Prostate gland (tissue), 2 donors: ENCODE data around the gene SYNPO2. TPM values are rescaled to one million over a fixed set of nuclear protein-coding genes. Genes with fewer than 3 reads are reported as not detected.

Source experiments
- DNase-seq: peaks from one replicate; pipeline ENCODE4 v3.0.0-alpha.2; 2019; ENCODE audit warnings: low spot score
- H3K27ac ChIP-seq, 2 donors: fragments of 200-600 bp; sonication (generic); 2 replicates each; pipeline ENCODE4 v1.5.1; 2017 to 2019
- H3K27me3 ChIP-seq: fragments of 200-600 bp; sonication (generic); replicated peaks from 2 replicates; pipeline ENCODE4 v1.5.1; 2019; ENCODE audit not compliant: insufficient read depth
- H3K36me3 ChIP-seq, 2 donors: fragments of 200-600 bp; sonication (generic); 1 replicate in 1 of 2; 2 replicates in 1 of 2; pipeline versions ENCODE4 v1.5.1 to v1.8.1; 2017 to 2019
- H3K4me1 ChIP-seq: fragments of 200-600 bp; sonication (generic); replicated peaks from 2 replicates; pipeline ENCODE4 v1.5.1; 2019
- H3K4me3 ChIP-seq, 2 donors: fragments of 200-600 bp; sonication (generic); 2 replicates each; pipeline ENCODE4 v1.5.1; 2017 to 2019
- H3K9me3 ChIP-seq: fragments of 200-600 bp; sonication (generic); 2 replicates; pipeline ENCODE4 v1.5.1; 2017
- POLR2A ChIP-seq: fragments of 450-650 bp; IDR thresholded peaks from one replicate; pipeline ENCODE4 v1.6.1; 2016; ENCODE audit warnings: antibody characterized with exemption, mild to moderate bottlenecking
- POLR2AphosphoS5 ChIP-seq: sonication (generic); formaldehyde crosslinking; IDR thresholded peaks from one replicate; pipeline ENCODE4 v1.6.1; 2017; ENCODE audit warnings: antibody characterized with exemption
- WGBS: methylation state at CpG from one replicate; pipeline ENCODE4 v1.1.5; 2018; 5-methylcytosine and 5-hydroxymethylcytosine counted together
- intact Hi-C: fragments of 100-400 bp; cut with DNase I; formaldehyde crosslinking; loops from one replicate; pipeline ENCODE4 v1.14.2; 2022
- total RNA-seq, 2 donors: library from RNA; depleted of rRNA; stranded (reverse); fragments of >200 nt; gene quantifications; one replicate each; pipeline ENCODE4 v1.1.0, GENCODE V29; 2016
- TF ChIP-seq, protein P1 (sequence below), 4 experiments: fragments of 200-600 bp in 2 of 4; fragments of 450-650 bp in 2 of 4; sonication (generic) in 2 of 4; IDR thresholded peaks; 1 replicate in 3 of 4; 2 replicates in 1 of 4; pipeline ENCODE4 v1.5.1; 2016 to 2019; ENCODE audit warnings: antibody characterized with exemption in 4 of 4, mild to moderate bottlenecking in 2 of 4, moderate library complexity in 2 of 4

Gene SYNPO2
- total RNA-seq, 2 donors from 2014 or later: 131 to 181 TPM

DNA sequence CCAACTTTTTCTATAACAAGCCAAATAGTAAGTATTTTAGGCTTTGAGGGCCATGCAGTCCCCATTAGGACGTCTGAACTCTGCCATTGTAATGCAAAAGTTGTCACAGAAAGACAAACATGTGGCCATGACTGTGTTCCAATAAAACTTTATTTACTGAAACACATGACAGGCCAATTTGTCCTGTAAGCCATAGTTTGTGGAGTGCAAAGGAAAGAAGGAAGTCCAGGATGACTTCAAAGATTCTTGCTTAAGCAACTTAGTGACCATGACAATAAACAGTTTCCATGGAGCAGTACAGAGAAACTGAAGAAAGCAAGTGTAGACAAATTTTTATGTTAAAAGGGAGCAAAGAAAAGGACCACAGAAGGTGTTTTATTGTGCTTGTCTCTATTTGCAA is 212.0 kb downstream of the SYNPO2 start:
- no peak for DNase-seq
- H3K27me3 ChIP-seq: no peaks in the 10 kb centered on the region
- TF ChIP-seq, protein P1, sequence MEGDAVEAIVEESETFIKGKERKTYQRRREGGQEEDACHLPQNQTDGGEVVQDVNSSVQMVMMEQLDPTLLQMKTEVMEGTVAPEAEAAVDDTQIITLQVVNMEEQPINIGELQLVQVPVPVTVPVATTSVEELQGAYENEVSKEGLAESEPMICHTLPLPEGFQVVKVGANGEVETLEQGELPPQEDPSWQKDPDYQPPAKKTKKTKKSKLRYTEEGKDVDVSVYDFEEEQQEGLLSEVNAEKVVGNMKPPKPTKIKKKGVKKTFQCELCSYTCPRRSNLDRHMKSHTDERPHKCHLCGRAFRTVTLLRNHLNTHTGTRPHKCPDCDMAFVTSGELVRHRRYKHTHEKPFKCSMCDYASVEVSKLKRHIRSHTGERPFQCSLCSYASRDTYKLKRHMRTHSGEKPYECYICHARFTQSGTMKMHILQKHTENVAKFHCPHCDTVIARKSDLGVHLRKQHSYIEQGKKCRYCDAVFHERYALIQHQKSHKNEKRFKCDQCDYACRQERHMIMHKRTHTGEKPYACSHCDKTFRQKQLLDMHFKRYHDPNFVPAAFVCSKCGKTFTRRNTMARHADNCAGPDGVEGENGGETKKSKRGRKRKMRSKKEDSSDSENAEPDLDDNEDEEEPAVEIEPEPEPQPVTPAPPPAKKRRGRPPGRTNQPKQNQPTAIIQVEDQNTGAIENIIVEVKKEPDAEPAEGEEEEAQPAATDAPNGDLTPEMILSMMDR (IDR thresholded peaks at IDR 0.05): no peak
- no peaks in the 10 kb centered on the region for H3K36me3 ChIP-seq
- WGBS: 11% methylated on average over 1 of the region's 1 CpG
- H3K9me3 ChIP-seq: no peaks in the 10 kb centered on the region
- intact Hi-C loops: no loop called here
- no peak overlapping the region for H3K4me3 ChIP-seq
- H3K4me1 ChIP-seq: no peaks in the 10 kb centered on the region
- H3K27ac ChIP-seq: peak overlapping the region in 1 of 2 donors; percentile 8

DNA sequence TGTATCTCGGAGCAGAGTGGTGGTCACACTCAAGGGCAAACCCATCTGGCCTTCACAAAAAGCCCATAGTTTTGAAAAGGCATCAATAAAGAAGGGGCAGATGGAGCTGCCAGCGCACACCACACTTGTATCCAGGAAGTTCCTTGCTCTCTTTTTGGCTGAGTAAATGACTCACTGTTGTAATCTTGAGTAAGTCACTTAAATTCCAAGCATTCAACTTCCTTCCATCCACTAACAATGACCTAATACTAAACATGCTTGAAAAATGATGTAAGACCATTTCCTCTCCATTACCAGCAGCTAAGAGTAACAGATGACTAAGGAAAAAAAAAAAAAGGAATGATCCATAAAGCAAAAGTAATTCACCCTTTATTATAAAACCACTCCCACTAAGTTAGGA is 214.6 kb downstream of the SYNPO2 start:
- no peaks in the 10 kb centered on the region for H3K36me3 ChIP-seq
- no peak overlapping the region for H3K27ac ChIP-seq
- WGBS: 57% methylated on average over 2 of the region's 2 CpGs
- no peaks in the 10 kb centered on the region for H3K9me3 ChIP-seq
- no peaks in the 10 kb centered on the region for H3K4me1 ChIP-seq
- H3K27me3 ChIP-seq: no peaks in the 10 kb centered on the region
- no peak overlapping the region for H3K4me3 ChIP-seq
- DNase-seq: no peak
- intact Hi-C loops: no loop called here
- TF ChIP-seq, protein P1 (IDR thresholded peaks at IDR 0.05): no peak
- TF ChIP-seq POLR2AphosphoS5: no peak
- TF ChIP-seq POLR2A: no peak

DNA sequence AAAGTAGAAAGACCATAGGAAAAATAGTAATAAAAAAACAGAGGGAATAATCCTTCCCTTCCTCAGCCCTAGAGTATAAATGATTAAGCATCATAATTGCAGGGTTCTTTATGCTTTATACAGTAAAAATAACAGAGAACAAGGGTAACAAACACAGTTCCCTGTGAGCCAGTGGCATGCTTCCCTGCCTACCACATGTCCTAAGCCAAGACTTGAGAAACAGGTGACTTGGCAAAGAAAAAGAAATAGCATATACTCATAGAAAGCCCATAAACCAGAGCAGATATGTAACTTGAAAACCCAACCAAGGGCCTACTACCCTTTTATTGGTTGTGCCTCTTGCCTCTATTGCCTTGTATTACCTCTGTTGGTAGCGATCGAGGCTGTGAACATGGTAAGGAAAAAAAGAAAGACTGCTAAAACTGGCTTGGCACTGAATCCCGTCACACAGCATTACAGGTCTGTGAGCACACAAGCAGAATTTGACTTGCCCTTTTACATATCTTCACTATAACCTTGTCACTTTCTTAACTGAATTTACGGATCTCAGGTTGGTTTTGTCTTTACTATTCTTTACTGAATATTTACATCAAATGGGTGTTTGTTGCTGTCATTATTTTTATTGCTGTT is 216.1 kb downstream of the SYNPO2 start:
- WGBS: 70% methylated on average over 4 of the region's 4 CpGs
- no peak for DNase-seq
- Histone ChIP-seq H3K4me1 (no peaks in the 10 kb centered on the region), H3K36me3 (no peaks in the 10 kb centered on the region), H3K27me3 (no peaks in the 10 kb centered on the region), H3K27ac (no peak overlapping the region), H3K9me3 (no peaks in the 10 kb centered on the region), H3K4me3 (no peak overlapping the region)
- intact Hi-C loops: no loop called here
- TF ChIP-seq POLR2A: no peak
- TF ChIP-seq POLR2AphosphoS5: no peak
- TF ChIP-seq, protein P1 (IDR thresholded peaks at IDR 0.05): no peak

DNA sequence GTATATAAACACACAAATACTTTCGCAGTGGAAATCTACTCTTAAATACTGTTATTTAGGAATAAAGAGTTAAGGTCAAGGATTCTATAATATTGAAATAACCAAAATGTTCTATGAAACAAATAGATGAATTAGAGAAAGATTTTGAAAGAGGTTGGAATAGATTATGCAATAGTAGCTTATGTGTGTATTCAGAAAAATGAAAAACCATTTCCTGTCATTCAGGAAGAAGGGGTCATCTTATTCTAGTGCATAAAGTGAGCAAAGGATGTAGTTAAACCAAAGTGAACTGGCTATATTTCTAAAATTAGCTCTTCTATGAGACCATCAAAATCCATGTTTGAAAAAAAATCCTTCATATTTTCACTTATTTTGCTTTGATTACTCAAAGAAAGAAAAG is 217.0 kb downstream of the SYNPO2 start:
- Histone ChIP-seq H3K27me3 (no peaks in the 10 kb centered on the region), H3K36me3 (no peaks in the 10 kb centered on the region), H3K9me3 (no peaks in the 10 kb centered on the region), H3K4me1 (no peaks in the 10 kb centered on the region), H3K4me3 (no peak overlapping the region), H3K27ac (no peak overlapping the region)
- WGBS: 93% methylated on average over 1 of the region's 1 CpG
- no peak for TF ChIP-seq POLR2AphosphoS5
- TF ChIP-seq, protein P1 (IDR thresholded peaks at IDR 0.05): no peak
- no peak for TF ChIP-seq POLR2A
- intact Hi-C loops: no loop called here
- no peak for DNase-seq
